HUES64 (cell line): ENCODE results near the gene CLK2.
A peak's percentile ranks its signal among the peaks of the same experiment; 100 is the strongest.

Experiments
- H3K27ac ChIP-seq: 2 replicates; pipeline ENCODE4 v1.7.0; 2013; ENCODE audit warnings: low read depth, low read length, inconsistent platforms
- H3K27me3 ChIP-seq: 2 replicates; pipeline ENCODE4 v1.6.1; 2013; ENCODE audit warnings: mild to moderate bottlenecking, low read length; ENCODE audit not compliant: insufficient read depth
- H3K36me3 ChIP-seq: 2 replicates; pipeline ENCODE4 v1.6.1; 2013; ENCODE audit warnings: mild to moderate bottlenecking, low read length; ENCODE audit not compliant: insufficient read depth
- H3K4me1 ChIP-seq: 2 replicates; pipeline ENCODE4 v1.6.1; 2013; ENCODE audit warnings: mild to moderate bottlenecking, low read length, moderate library complexity; ENCODE audit not compliant: insufficient read depth
- H3K4me3 ChIP-seq: 2 replicates; pipeline ENCODE4 v1.5.1; 2013; ENCODE audit warnings: mild to moderate bottlenecking, low read length, moderate library complexity
- H3K9ac ChIP-seq: 2 replicates; pipeline ENCODE4 v1.6.1; 2013; ENCODE audit warnings: mild to moderate bottlenecking, low read depth, low read length
- H3K9me3 ChIP-seq: 2 replicates; pipeline ENCODE4 v1.6.1; 2013; ENCODE audit warnings: low read depth, low read length; ENCODE audit not compliant: insufficient read depth
- WGBS: fragments of 150-250, 120-280 bp; methylation state at CpG from one replicate; pipeline ENCODE4 v1.1.7; 2013; ENCODE audit warnings: missing lambda C conversion rate; 5-methylcytosine and 5-hydroxymethylcytosine counted together

The CLK2 gene

DNA sequence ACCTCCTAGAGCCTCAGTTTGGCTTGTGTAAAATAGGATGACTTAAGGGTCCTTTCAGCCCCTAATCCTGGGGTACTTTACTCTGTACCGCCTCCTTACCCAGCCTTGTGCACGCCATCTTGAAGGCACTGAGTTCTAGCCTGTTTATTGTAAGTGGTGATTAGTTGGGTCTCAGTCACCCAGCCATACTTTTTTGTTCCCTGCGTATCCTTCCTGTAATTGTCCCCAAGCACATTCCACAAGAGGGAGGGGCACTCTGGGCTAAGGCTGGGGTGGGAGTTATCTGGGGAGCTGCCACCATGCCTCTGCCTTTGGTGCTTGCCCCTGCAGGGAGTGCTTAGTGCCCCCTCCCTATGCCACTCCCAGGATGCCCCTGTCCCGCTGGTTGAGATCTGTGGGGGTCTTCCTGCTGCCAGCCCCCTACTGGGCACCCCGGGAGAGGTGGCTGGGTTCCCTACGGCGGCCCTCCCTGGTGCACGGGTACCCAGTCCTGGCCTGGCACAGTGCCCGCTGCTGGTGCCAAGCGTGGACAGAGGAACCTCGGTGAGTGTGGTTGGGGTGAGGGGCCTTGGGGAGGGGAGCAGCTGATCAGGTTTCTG is 36.2 kb upstream of the CLK2 start:
- Histone ChIP-seq H3K9me3 (no peaks in the 10 kb centered on the region), H3K36me3 (peaks cover 39% of the 10 kb centered on the region), H3K4me1 (peaks cover 3% of the 10 kb centered on the region; the same call in 1 of the 2 replicates), H3K4me3 (peak overlapping the region; percentile 89), H3K9ac (peak overlapping the region; percentile 87), H3K27me3 (no peaks in the 10 kb centered on the region), H3K27ac (peak overlapping the region; percentile 71)
- 58% methylated on average over 9 of the region's 11 CpGs for WGBS

DNA sequence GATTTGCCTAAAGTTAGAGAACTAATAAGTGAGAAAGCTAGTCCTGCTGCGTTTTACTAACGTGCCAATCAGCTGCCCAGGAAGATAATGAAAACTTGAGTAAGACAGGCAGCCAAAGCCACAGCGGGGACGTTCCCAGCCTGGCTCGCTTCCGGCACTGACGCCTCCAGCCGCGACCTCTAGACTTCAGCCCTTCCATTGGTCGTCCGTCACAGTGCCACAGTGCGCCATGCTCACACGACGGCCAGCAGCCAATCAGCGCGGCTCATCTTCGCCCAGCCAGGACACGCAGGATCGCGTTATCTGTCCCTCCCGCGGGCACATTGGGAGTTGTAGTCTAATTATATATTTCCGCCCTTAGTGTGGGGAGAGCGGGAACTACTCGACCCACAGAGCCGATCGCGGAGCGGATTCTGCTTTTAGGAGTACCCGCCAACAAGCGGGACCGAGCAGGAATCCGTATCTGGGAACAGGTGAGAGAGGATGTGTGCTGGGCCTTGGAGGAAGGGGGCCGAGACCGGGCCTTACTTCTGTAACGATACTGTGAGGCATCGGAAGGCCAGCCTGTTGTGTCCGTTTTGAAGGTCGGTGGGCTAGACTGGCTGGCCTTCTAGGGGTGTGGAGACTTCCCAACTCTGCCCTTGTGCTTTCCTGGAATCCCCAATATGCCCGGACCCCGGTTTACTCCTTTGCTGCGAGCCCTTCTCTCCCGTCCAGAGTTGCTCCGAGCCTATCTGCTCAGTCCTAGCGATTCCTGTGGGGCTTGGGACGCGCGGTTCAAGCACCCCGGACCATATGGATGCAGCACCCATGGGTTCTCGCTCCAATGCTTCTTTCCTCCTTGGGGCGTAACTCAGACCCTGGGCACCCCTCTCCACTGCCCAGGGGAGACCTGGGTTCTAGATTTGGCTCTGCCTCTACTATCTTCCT is 35.5 kb upstream of the CLK2 start, which contains the start of gene FDPS:
Gene FDPS, plus strand, starts transcription at position 374 of the 930 bp plus-strand sequence. CDS start 924 bp downstream, outside the sequence.
- WGBS: under 1% methylated on average over 51 of the region's 51 CpGs
- Histone ChIP-seq H3K27me3 (no peaks in the 10 kb centered on the region), H3K27ac (peak within 1 kb of the TSS; percentile 77), H3K4me1 (peaks cover 3% of the 10 kb centered on the region; the same call in 1 of the 2 replicates), H3K9ac (peak within 1 kb of the TSS; percentile 87), H3K4me3 (peak within 1 kb of the TSS; percentile 89), H3K9me3 (no peaks in the 10 kb centered on the region), H3K36me3 (peaks cover 34% of the 10 kb centered on the region)

DNA sequence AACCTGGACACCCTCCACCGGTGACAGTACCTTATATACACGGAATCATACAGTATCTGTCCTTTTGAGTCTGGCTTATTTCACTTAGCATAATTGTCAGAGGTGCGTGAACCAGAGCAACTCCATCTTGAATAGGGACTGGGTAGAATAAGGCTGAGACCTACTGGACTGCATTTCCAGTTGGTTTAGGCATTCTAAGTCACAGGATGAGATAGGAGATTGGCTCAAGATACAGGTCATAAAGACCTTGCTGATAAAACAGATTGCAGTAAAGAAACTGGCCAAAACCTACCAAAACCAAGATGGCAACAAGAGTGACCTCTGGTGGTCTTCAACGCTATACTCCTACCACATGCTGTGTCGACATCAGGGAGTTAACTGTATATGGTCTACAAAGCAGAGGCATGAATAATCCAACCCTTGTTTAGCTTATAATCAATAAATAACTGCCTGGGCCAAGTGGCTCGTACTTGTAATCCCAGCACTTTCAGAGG is 34.0 kb upstream of the CLK2 start:
- no peaks in the 10 kb centered on the region for H3K9me3 ChIP-seq
- peaks cover 22% of the 10 kb centered on the region for H3K36me3 ChIP-seq
- H3K4me3 ChIP-seq: no peak overlapping the region; the same call in 1 of the 2 replicates
- 73% methylated on average over 6 of the region's 6 CpGs for WGBS
- H3K27ac ChIP-seq: no peak overlapping the region; the same call in 1 of the 2 replicates
- no peak overlapping the region for H3K9ac ChIP-seq
- H3K27me3 ChIP-seq: no peaks in the 10 kb centered on the region
- peaks cover 3% of the 10 kb centered on the region; the same call in 1 of the 2 replicates for H3K4me1 ChIP-seq

DNA sequence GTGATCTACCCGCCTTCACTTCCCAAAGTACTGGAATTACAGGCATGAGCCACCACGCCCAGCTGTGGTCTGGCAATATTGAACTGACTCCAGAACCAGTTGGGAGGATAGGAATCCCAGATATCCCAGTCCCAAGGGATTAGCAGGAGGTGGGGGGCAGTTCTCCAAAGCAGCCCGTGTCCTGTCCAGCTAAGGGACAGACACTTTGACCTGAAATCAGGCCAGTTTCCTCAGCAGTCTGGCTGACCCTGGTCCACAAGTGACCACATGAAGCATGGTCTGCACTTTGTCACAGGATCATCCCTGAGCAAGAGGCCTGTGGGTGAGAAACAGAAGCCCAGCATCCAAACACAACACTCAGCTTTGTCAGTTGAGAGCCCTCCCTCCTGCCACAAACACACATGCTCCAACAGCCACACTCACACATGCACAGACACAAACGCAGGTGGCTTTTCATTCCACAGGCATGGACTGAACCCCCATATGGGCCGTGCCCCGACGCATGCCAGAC is 32.6 kb upstream of the CLK2 start:
- Histone ChIP-seq H3K9ac (no peak overlapping the region), H3K27ac (no peak overlapping the region), H3K4me1 (peaks cover 3% of the 10 kb centered on the region; the same call in 1 of the 2 replicates), H3K36me3 (peaks cover 10% of the 10 kb centered on the region), H3K4me3 (no peak overlapping the region), H3K9me3 (no peaks in the 10 kb centered on the region), H3K27me3 (no peaks in the 10 kb centered on the region)
- WGBS: 90% methylated on average over 7 of the region's 7 CpGs

DNA sequence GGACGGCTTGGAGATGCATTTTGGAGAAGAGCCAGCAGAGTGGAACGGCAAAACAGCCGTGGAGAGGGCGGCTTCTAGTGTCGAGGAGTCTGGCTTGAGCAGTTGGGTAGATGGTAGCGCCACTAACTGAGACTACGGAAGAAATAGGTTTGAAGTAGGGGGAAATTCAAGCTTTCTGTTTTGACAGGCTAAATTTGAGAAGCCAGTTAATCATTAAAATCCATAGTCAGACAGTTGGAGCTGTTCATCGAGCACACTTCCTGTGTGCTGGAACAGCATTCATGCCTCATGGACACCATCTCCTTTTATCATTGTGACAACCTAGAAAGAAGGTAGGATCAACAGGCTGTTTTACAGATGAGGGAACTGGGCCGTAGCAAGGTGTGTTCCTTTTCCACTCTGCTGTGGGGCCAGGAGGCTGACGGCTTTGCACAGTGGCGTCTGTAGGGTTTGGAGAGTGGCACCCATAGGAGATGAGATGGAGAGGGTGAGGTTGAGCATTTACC is 31.3 kb upstream of the CLK2 start:
- H3K4me1 ChIP-seq: no peaks in the 10 kb centered on the region
- 89% methylated on average over 11 of the region's 11 CpGs for WGBS
- H3K27ac ChIP-seq: no peak overlapping the region
- no peak overlapping the region for H3K9ac ChIP-seq
- no peak overlapping the region for H3K4me3 ChIP-seq
- no peaks in the 10 kb centered on the region for H3K27me3 ChIP-seq
- no peaks in the 10 kb centered on the region for H3K9me3 ChIP-seq
- H3K36me3 ChIP-seq: no peaks in the 10 kb centered on the region

DNA sequence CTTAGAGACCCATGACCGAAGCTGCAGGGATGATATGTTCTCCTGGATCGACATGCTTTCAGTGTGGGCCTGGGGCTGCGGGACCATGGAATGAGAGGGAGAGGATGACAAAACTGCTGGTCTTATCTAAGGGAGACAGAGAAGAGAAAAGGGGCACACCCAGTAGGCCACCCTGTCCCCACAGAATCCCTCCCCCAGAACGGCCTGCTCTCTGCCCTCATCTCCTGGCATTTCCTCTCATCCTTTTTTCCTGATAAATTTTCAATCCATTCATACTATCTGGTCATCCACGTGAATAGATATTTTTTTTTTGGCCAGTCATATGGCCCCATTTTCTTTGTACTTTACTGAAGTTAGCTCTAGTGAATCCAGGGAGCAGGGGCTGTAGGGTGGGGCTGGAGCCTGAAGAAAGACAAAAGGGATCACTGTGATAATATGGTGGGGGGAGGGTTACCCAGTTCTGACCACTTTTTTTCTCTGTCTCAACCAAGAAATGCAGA is 28.1 kb upstream of the CLK2 start, which contains the start of gene PKLR:
Gene PKLR, minus strand, starts transcription at position 97 of the 500 bp plus-strand sequence. Its CDS starts 43 bp downstream, at position 54.
- Histone ChIP-seq H3K36me3 (no peaks in the 10 kb centered on the region), H3K4me3 (no peak within 1 kb of the TSS), H3K9ac (no peak within 1 kb of the TSS), H3K4me1 (no peaks in the 10 kb centered on the region), H3K27me3 (0 out of 2 replicates have a peak, but pooled peaks cover 3% of the 10 kb centered on the region), H3K9me3 (no peaks in the 10 kb centered on the region), H3K27ac (no peak within 1 kb of the TSS)
- 93% methylated on average over 5 of the region's 5 CpGs for WGBS

DNA sequence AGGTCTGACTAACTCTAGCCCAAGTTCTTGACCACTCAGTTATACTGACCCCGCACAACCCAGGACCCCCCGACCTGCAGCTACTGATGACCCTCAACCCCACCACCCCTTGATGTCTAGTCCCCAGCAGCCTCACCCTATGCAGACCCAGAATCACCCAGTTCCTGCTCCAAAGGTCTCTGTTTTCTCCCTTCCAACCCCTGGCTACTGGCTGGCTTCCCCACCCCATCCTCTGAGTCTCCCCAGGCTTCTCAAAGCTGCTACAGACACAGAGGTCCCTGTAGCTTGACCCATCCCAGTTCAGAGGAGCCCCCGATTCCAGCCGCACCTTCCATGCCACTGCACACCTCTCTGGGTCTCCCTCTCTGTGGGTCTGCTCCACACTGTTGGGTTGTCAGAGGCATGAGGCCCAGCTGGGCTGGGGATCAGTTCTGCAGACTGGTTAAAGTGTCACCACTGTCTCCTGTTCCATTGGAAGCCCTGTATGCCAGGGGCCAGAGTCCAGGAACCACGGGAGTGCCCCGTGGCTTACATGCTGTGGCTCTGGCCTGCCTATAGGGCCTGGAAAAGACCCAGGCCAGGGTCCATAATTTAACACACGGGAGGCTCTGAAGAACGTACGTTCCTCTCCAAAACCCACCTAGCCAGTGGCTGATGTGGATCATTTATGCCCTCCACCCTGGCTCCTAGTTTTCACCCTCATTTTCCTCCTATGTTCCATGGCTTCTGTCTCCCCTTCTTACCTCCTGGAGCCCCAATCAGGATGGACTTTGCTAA is 27.4 kb upstream of the CLK2 start:
- no peaks in the 10 kb centered on the region for H3K9me3 ChIP-seq
- no peak overlapping the region for H3K4me3 ChIP-seq
- H3K9ac ChIP-seq: no peak overlapping the region
- WGBS: 93% methylated on average over 9 of the region's 9 CpGs
- H3K4me1 ChIP-seq: no peaks in the 10 kb centered on the region
- H3K27me3 ChIP-seq: peaks cover 8% of the 10 kb centered on the region
- no peak overlapping the region for H3K27ac ChIP-seq
- H3K36me3 ChIP-seq: no peaks in the 10 kb centered on the region

DNA sequence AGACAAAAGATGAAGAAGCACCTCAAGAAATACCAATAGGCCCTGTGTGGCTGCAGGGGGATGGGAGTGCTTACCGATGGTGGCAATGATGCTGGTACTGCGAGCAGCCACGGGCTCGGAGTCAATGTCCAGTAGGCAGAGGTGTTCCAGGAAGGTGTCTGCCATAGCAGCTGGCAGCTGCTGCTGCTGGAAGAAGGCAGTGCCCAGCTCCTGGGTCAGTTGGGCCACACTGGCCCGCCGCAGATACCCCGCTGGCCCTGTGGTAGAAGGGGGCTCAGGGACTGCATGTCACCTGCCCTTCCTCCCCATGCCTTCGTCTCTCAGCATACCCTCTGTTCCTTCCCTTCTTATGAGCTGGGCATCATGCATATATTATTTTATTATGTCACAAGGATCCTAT is 26.7 kb upstream of the CLK2 start:
- peaks cover 15% of the 10 kb centered on the region for H3K27me3 ChIP-seq
- H3K4me1 ChIP-seq: no peaks in the 10 kb centered on the region
- H3K27ac ChIP-seq: no peak overlapping the region
- H3K9me3 ChIP-seq: no peaks in the 10 kb centered on the region
- no peak overlapping the region for H3K9ac ChIP-seq
- H3K36me3 ChIP-seq: no peaks in the 10 kb centered on the region
- WGBS: 92% methylated on average over 7 of the region's 8 CpGs
- H3K4me3 ChIP-seq: no peak overlapping the region

DNA sequence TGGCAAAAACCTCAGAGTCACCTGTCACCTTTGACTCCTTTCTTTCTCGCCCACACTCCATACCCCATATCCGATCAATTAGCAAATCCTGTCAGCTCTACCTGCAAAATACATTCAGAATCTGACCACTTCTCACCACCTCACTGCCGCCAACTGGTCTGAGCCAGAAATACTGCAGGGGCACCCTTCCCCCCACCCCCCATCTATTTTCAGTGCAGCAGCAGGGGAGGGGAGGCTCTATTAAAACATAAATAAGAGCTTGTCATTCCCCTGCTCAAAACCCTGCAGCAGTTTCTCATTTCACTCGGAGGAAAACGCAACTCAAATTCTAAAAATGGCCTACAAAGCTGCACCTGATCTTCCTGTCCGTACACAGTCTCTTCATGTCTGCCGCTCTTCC is 24.1 kb upstream of the CLK2 start:
- Histone ChIP-seq H3K9ac (no peak overlapping the region), H3K36me3 (no peaks in the 10 kb centered on the region), H3K27ac (no peak overlapping the region), H3K27me3 (peaks cover 39% of the 10 kb centered on the region), H3K4me1 (no peaks in the 10 kb centered on the region), H3K4me3 (no peak overlapping the region), H3K9me3 (no peaks in the 10 kb centered on the region)
- 77% methylated on average over 7 of the region's 7 CpGs for WGBS

DNA sequence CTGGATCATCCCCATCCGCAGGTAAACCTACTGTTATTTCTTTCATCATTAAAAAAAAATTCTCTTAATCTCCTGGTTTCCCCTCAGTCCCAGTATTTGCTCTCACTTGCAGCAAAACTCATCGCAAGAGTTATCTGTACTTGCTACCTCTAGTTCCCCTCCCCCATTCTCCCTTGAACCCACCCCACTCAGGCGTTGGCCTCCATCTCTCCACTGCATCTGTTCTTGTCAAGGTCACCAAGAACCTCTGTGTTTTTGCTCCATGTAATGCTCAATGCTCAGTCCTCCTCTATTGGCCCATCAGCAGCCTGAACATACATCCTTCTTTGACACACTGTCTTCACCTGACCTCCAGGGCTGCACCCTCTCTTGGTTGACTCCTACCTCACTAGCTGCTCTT is 23.4 kb upstream of the CLK2 start:
- WGBS: 91% methylated on average over 3 of the region's 3 CpGs
- H3K9me3 ChIP-seq: no peaks in the 10 kb centered on the region
- H3K27ac ChIP-seq: no peak overlapping the region
- no peak overlapping the region for H3K9ac ChIP-seq
- H3K4me3 ChIP-seq: no peak overlapping the region
- H3K27me3 ChIP-seq: peaks cover 39% of the 10 kb centered on the region
- no peaks in the 10 kb centered on the region for H3K36me3 ChIP-seq
- H3K4me1 ChIP-seq: no peaks in the 10 kb centered on the region
